ENCODE measurements around the gene HTR6. TPM values are rescaled to one million over a fixed set of nuclear protein-coding genes. Genes with fewer than 3 reads are reported as not detected.
A peak's percentile ranks its signal among the peaks of the same experiment; 100 is the strongest.

Gene HTR6
- total RNA-seq, 3 donors from 2014 or later: not detected

DNA sequence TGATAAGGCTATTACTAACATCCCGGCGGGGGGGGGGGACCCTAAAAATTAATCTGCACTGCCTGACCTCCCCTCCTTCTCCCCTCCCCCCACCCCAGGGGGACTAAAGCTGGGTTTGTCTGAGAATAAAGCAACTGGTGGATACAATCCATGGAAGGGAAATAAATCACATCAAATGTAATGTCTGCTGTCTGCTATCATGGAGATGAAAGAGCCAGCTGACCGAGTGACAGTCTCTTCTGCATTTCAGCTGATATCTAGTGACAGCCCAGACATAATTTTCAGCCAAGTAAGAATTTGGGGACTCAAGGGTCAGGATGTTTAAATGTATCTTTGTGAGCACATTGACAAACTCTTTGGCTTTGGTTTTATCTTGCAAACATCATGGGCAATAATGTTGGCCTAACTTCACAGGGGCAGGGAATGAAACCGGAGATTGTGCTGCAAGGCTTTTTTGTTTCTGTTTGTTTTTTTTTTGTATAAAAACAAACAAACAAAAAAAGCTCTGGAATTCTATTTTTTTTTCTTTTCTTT, 44.7 kb downstream of the HTR6 start:
- TF ChIP-seq CTCF (IDR thresholded peaks at IDR 0.05): no peak
- H3K4me3 ChIP-seq: no peak overlapping the region
- intact Hi-C loops (cut with DNase I, micrococcal nuclease): no loop called here
- ATAC-seq (no peak), DNase-seq (no peak)
- no peaks in the 10 kb centered on the region for H3K9me3 ChIP-seq
- peaks cover 4% of the 10 kb centered on the region for H3K4me1 ChIP-seq (ENCODE audit: low read depth)
- H3K36me3 ChIP-seq (ENCODE audit: low read depth): no peaks in the 10 kb centered on the region

DNA sequence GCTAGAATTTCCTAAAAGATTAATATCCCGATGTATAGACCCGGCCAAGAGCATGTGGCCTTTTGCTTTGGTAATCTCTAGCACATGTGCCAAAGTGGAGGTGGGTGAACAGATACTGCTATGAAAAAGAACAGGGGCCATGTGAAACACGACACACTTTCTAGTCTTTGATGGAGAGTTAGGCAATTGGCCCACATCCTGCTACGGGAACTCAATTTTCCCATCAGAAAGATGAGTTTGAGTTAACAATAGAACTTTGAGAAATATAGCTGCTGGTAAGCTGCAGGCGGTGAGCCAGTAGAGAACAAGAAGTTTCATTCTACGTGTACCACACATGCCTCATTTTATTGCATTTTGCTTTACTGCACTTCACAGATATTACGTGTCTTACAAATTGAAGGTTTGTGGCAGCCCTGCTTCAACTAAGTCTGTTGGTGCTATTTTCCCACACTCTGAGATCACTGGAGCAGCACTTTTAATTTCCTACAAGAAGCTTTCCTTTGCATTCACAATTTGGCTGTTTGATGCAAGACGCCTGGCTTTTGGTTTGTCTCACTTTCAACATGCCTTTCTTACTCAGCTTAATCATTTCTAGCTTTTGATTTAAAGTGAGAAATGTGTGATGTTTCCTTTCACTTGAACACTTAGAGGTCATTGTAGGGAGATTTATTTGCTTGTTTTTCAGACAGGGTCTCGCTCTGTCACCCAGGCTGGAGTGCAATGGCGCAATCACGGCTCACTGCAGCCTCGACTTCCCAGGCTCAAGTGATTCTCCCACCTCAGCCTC, 46.3 kb downstream of the HTR6 start:
- TF ChIP-seq CTCF (IDR thresholded peaks at IDR 0.05): no peak
- DNase-seq (no peak), ATAC-seq (no peak)
- intact Hi-C loops (cut with DNase I, micrococcal nuclease): no loop called here
- Histone ChIP-seq H3K4me3 (no peak overlapping the region), H3K4me1 (ENCODE audit: low read depth) (no peaks in the 10 kb centered on the region), H3K36me3 (ENCODE audit: low read depth) (no peaks in the 10 kb centered on the region), H3K9me3 (no peaks in the 10 kb centered on the region)

DNA sequence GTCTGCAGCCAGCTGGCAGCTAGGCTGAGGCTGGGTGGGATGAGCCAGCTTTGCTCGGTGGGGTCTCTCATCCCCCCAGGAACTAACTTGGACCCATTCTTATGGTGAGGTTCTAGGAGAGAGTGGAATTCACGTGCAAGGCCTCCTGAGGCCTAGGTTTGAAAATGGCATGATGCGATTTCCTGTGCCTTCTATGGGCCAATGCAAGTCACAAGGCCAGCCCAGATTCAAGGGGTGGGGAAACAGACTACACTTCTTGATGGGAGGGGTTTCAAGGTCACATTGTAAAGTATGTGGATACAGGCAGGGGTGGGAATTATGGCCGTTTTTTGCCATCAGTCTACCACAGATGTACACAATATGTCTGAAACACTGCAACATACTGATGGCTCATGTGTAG, 48.3 kb downstream of the HTR6 start:
- Histone ChIP-seq H3K36me3 (ENCODE audit: low read depth) (no peaks in the 10 kb centered on the region), H3K9me3 (no peaks in the 10 kb centered on the region), H3K4me1 (ENCODE audit: low read depth) (no peaks in the 10 kb centered on the region), H3K4me3 (no peak overlapping the region)
- ATAC-seq (no peak), DNase-seq (no peak)
- no peak for TF ChIP-seq CTCF (IDR thresholded peaks at IDR 0.05)
- intact Hi-C loops (cut with DNase I, micrococcal nuclease): no loop called here

DNA sequence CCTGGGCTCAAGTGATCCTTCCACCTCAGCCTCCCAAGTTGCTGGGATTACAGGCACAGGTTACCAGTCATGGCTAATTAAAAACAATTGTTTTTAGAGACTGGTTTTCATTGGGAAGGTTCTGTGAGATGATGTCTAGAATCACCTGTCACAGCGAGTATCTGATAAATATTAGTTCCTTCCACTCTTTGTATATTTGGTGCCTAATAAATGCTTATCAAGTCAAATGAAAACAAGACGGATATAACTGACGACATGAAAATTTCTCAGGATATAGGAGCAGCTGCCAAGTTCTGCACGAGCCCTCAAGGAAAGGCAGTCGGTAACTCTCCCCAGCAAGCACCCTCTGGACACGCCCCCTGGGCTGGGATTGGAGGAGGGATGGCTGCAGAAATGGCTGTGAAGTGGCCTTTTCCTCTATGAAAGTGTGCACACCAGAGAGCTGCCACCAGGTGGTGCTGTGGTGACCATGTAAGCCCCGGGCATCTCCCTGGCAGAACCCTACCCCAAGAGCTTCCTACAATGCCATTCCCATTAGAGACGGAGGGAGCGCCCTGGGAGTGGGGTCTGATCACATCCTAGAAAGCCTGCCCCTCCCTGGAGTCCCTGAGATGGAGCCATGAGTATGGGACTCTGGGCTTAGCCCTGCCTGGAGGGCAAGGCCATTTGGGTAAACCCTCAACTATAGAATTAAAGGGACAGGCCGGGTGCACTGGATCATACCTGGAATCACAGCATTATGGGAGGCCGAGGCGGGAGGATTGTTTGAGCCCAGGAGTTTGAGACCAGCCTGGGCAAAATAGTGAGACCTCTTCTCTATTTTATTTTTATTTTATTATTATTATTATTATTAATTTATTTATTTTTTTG, 50.9 kb downstream of the HTR6 start:
- no peaks in the 10 kb centered on the region for H3K4me1 ChIP-seq (ENCODE audit: low read depth)
- peak; percentile 90 to 98 (median 93) for DNase-seq
- intact Hi-C loops (cut with DNase I, micrococcal nuclease): no loop called here
- ATAC-seq: peak; percentile 100
- H3K36me3 ChIP-seq (ENCODE audit: low read depth): no peaks in the 10 kb centered on the region
- H3K9me3 ChIP-seq: no peaks in the 10 kb centered on the region
- TF ChIP-seq CTCF (IDR thresholded peaks at IDR 0.05): peak; percentile 77
- no peak overlapping the region for H3K4me3 ChIP-seq

DNA sequence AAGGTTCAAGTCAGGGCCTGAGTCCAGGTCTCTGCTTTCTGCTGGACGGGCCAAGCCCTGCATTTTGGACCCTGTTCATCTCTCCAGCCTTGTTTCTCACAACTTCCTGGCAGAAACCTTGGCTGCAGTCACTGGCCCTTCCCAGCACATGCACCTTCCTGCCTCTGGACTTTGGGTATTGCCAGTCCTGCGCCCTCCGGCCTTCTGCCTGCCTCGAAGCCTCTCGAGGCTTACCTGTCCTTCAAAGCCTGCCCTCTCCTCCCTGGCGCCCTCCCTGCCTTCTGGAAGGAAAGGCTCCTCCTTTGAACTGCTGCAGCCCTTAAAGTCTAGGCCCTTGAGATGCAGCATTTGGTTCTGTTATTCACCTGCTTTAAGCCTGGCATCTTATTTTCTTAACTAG, 52.8 kb downstream of the HTR6 start:
- no peak for DNase-seq
- Histone ChIP-seq H3K36me3 (ENCODE audit: low read depth) (no peaks in the 10 kb centered on the region), H3K9me3 (no peaks in the 10 kb centered on the region), H3K4me1 (ENCODE audit: low read depth) (no peaks in the 10 kb centered on the region), H3K4me3 (no peak overlapping the region)
- TF ChIP-seq CTCF (IDR thresholded peaks at IDR 0.05): no peak
- intact Hi-C loops (cut with DNase I, micrococcal nuclease): no loop called here
- ATAC-seq: no peak
